Measurements from ENCODE around the gene ZNF140. TPM values are rescaled to one million over a fixed set of nuclear protein-coding genes. Genes with fewer than 3 reads are reported as not detected.

ZNF140 gene
- total and polyA plus RNA-seq, 7 experiments from 2014 or later: 11.2 to 30.7 (median 22.9) TPM

- no peak overlapping the region for H3K27ac ChIP-seq (ENCODE audit: low read depth, low read length)
- peaks cover 0 to 73% (median 8%) of the 10 kb centered on the region in 3 experiments for H3K36me3 ChIP-seq (ENCODE audit: control insufficient read depth in 2 of 3, insufficient read depth in 3 of 3, low read length in 3 of 3)
- ChIA-PET CTCF (interaction anchor here (0.5 kb wide), 1 partner anchor 8 kb away, joined by 4 read pairs; no protein-coding TSS in a partner anchor), POLR2A (no interaction called here)
- H3K27me3 ChIP-seq (ENCODE audit: control insufficient read depth in 2 of 2, insufficient read depth in 2 of 2, low read length in 2 of 2): no peaks in the 10 kb centered on the region
- no peaks in the 10 kb centered on the region for H3K4me1 ChIP-seq (ENCODE audit: control insufficient read depth in 2 of 2, insufficient read depth in 2 of 2, low read length in 2 of 2)
- no peak overlapping the region for H3K4me3 ChIP-seq (ENCODE audit: low read length)
- H3K9me3 Mint-ChIP-seq: peaks cover 15 to 96% (median 63%) of the 10 kb centered on the region in 11 donors
- H3K9me3 ChIP-seq (ENCODE audit: control insufficient read depth in 2 of 3, low read length in 3 of 3): peaks cover 0 to 91% (median 21%) of the 10 kb centered on the region in 3 experiments
- DNase-seq (no peak), ATAC-seq (no peak)
- H3K36me3 Mint-ChIP-seq: peaks cover 58 to 89% (median 82%) of the 10 kb centered on the region in 5 donors
- H3K27ac Mint-ChIP-seq: no peak overlapping the region
- no peak overlapping the region for H3K4me3 Mint-ChIP-seq
- intact Hi-C loops (cut with micrococcal nuclease): no loop called here
- no peaks in the 10 kb centered on the region for H3K4me1 Mint-ChIP-seq
- no peaks in the 10 kb centered on the region for H3K27me3 Mint-ChIP-seq
Measured at GRCh38 chr12:133145981-133146380, 65.3 kb downstream of the ZNF140 start.

- Mint-ChIP-seq H3K36me3 (peaks cover 61 to 91% (median 77%) of the 10 kb centered on the region in 5 donors), H3K27me3 (no peaks in the 10 kb centered on the region), H3K4me3 (no peak overlapping the region), H3K27ac (no peak overlapping the region), H3K4me1 (peaks cover 0 to 1% (median 0%) of the 10 kb centered on the region in 7 donors), H3K9me3 (peaks cover 7 to 100% (median 88%) of the 10 kb centered on the region in 11 donors)
- DNase-seq (no peak), ATAC-seq (no peak)
- ChIA-PET CTCF (no interaction called here), POLR2A (interaction anchor here (0.8 kb wide), 1 partner anchor 25 kb away, joined by 4 read pairs; the partner anchor contains the start of genes ZNF10 and ZNF891)
- no peaks in the 10 kb centered on the region for H3K4me1 ChIP-seq (ENCODE audit: control insufficient read depth in 2 of 2, insufficient read depth in 2 of 2, low read length in 2 of 2)
- no peaks in the 10 kb centered on the region for H3K27me3 ChIP-seq (ENCODE audit: control insufficient read depth in 2 of 2, insufficient read depth in 2 of 2, low read length in 2 of 2)
- intact Hi-C loops (cut with micrococcal nuclease): no loop called here
- peaks cover 28 to 93% (median 56%) of the 10 kb centered on the region in 3 experiments for H3K9me3 ChIP-seq (ENCODE audit: control insufficient read depth in 2 of 3, low read length in 3 of 3)
- peak overlapping the region; percentile 3 for H3K4me3 ChIP-seq (ENCODE audit: low read length)
- H3K27ac ChIP-seq (ENCODE audit: low read depth, low read length): no peak overlapping the region
- H3K36me3 ChIP-seq (ENCODE audit: control insufficient read depth in 2 of 3, insufficient read depth in 3 of 3, low read length in 3 of 3): peaks cover 21 to 61% (median 27%) of the 10 kb centered on the region in 3 experiments
Measured at GRCh38 chr12:133156125-133156690, 75.5 kb downstream of the ZNF140 start.

Other genes with a start within 250 kb of the ZNF140 start
- 10 to 100 TPM; 66.7 to 97.8 (median 81.7) TPM for gene CHFR, start 193.3 kb upstream of the ZNF140 start, total RNA-seq
- gene CHFR, start 193.3 kb upstream of the ZNF140 start, polyA plus RNA-seq: 10 to 100 TPM; 25.2 to 44.4 TPM
- gene ZNF605, start 124.6 kb upstream of the ZNF140 start, total RNA-seq: 10 to 100 TPM in 3 of 5 experiments, 1 to 10 TPM in 2; 5.4 to 17.8 (median 11.8) TPM
- gene ZNF605, start 124.6 kb upstream of the ZNF140 start, polyA plus RNA-seq: 1 to 10 TPM in 1 of 2 donors, under 1 TPM in 1; 0.98 to 1.6 TPM
- gene ZNF26, start 94.6 kb upstream of the ZNF140 start, total RNA-seq: 10 to 100 TPM; 16.0 to 38.8 (median 33.6) TPM
- gene ZNF26, start 94.6 kb upstream of the ZNF140 start, polyA plus RNA-seq: 10 to 100 TPM; 12.6 to 27.8 TPM
- gene ZNF84, start 43.4 kb upstream of the ZNF140 start, total RNA-seq: 10 to 100 TPM; 27.4 to 52.7 (median 31.6) TPM
- 10 to 100 TPM; 22.5 to 22.6 TPM for gene ZNF84, start 43.4 kb upstream of the ZNF140 start, polyA plus RNA-seq
- gene ZNF891, start 49.4 kb downstream of the ZNF140 start, total RNA-seq: 1 to 10 TPM; 2.4 to 7.9 (median 6.6) TPM
- under 1 TPM; 0.56 to 0.89 TPM for gene ZNF891, start 49.4 kb downstream of the ZNF140 start, polyA plus RNA-seq
- 10 to 100 TPM in 4 of 5 experiments, 1 to 10 TPM in 1; 5.2 to 35.0 (median 29.2) TPM for gene ZNF10, start 49.7 kb downstream of the ZNF140 start, total RNA-seq
- gene ZNF10, start 49.7 kb downstream of the ZNF140 start, polyA plus RNA-seq: 10 to 100 TPM; 13.7 to 14.5 TPM
- 10 to 100 TPM; 13.6 to 38.6 (median 18.6) TPM for gene ZNF268, start 100.6 kb downstream of the ZNF140 start, total RNA-seq
- 10 to 100 TPM; 18.2 to 29.0 TPM for gene ZNF268, start 100.6 kb downstream of the ZNF140 start, polyA plus RNA-seq
- gene ANHX, start 155.0 kb downstream of the ZNF140 start, total RNA-seq: not detected
- gene ANHX, start 155.0 kb downstream of the ZNF140 start, polyA plus RNA-seq: not detected